Hypothalamus (tissue), 51 donors: ENCODE data around the gene NDUFA9.

Experiments used
- DNase-seq, 51 donors: peaks; one replicate each; lab custom pipeline; 2025; lab: John Stamatoyannopoulos, UW

The NDUFA9 gene

DNA sequence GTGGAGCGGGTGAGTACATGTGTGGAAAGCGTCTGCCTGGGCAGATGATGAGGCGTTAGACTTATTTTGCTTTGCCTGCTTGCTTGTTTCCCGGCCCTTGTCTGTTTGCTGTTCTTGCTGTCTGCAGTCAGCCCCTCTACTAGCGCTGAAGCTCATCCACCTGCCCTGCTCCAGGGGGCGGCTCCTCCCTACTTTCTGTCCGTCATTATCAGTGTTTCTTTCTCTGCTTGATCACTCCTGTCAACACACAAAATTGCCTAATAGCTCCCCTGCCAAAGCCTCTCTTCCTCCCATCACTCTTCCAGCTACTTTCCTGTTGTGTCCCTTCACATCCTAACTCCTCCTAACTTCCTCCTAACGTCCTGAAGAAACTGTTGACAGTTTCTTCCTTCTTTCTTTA is 36.4 kb downstream of the NDUFA9 start:
- no peak for DNase-seq

DNA sequence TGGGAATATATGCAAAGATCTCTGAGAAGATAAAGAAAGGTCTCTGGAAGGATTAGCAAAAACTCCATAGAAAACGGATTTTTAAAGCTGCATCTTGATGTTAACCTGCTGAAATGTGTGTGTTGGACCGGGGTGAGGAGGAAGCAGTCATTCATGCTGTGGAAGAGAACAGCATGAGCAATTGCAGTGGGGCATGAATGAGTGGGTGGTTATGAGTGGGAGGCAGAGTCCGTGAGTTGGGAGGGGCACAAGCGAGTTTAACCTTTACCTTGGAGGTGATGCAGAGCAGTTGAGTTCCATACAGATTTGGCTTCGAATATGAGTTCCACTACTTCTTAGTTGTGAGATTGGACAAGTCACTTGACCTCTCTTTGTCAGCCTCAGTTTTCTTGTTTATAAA is 41.8 kb downstream of the NDUFA9 start:
- DNase-seq = no peak
